GM18861 (cell line): Measurements from ENCODE around the gene ALG9.

Experiments
- ATAC-seq: cut with Tn5 transposase; IDR thresholded peaks from one replicate; pipeline ENCODE4 v1.9.1; 2021; ENCODE audit not compliant: unreplicated experiment

Gene ALG9

DNA sequence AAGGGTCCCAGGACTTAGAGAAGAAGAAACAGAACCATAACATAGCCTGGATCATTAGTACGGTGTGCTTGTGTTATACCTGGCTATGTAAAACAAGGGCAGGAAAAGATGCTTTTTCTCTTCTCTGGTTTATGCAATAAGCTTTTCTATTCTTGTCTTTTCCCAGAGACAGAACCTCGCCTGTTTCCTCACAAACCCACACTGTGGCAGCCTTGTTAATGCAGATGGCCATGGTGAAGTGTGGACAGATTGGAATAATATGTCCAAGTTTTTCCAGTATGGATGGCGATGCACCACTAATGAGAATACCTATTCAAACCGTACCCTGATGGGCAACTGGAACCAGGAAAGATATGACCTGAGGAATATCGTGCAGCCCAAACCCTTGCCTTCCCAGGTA lies 10.8 kb upstream of the ALG9 start:
- no peak for ATAC-seq

DNA sequence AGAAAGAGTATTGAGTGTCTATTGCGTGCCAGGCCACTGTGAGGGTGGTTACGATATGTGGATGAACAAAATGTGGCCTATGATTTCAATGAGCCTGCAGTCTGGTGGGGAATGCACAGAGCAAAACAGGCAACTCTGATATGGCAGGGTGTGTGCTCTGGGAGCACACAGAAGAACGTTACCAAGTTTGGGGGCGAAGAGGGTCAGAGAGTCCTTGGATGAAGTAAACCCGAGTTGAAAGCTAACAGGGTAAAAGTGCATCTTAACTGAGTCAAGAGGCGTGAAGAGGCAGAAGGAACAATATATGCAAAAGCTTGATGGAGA lies 8.2 kb upstream of the ALG9 start:
- ATAC-seq = no peak

DNA sequence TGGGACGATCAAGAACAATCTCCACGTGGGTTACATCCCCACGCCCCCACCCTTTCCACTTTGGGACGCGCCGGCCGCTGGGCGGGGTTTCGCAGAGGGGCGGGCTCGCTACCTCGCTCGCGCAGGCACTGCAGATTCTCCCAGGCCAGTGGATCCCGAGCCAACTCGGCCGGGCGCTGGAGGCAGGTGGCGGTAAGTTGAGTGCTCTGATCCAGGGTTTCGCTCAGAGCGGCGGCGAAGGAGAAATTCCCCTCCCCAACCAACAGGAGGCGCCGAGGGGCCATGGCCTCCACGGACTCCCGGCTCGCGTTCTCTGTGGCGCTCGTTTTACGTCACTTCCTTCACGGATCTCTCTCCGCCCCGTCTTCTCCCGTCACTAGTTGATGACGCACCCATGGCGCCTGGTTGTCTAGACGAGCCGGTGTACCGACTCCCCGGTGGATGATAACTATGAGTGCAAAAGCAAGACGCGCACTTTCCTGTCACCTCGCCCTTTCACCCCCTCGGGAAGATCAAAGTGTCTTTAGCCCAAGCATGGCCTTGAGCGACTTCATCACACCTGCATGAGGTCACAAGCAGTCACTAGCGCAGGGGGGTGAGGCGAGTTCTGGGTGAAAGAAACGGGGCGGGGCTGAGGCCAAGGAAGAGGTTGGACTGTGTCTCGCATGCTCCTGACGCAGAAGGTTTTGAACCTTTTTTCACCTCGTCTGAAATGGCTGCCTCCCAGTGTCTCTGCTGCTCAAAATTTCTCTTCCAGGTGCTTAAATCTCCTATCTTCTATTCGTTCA lies 7.7 kb upstream of the ALG9 start, which contains the start of the genes CFAP68 and FDXACB1:
TSS of gene CFAP68 (plus strand) at position 693 of the 788 bp plus-strand sequence. CDS start at position 713, 20 bp downstream.
TSS of gene FDXACB1 (minus strand) at position 317 of the 788 bp plus-strand sequence. CDS start at position 284, 33 bp downstream.
- ATAC-seq = peak; percentile 80

DNA sequence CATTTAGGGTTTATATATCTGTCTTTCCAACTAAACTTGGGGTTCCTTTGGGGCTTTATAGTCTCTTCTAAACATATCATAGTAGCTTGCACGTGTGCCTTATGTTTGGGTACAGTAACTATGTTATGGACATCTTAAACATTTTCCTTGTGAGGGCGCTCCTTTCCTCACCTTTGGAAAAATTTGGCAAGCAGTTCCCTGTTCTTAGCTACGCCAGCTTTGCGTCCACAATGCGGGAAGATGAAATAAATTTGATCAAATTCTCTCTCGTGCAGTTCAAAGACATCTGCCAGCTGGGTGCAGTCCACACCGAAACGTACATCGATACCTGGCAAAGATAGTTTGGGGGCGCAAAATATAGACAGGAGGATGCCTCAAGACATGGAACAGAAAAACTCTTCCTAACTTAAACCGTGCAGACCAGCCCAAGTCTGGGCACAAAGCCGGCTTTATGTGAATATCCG lies 7.0 kb upstream of the ALG9 start:
- peak; percentile 6 for ATAC-seq

DNA sequence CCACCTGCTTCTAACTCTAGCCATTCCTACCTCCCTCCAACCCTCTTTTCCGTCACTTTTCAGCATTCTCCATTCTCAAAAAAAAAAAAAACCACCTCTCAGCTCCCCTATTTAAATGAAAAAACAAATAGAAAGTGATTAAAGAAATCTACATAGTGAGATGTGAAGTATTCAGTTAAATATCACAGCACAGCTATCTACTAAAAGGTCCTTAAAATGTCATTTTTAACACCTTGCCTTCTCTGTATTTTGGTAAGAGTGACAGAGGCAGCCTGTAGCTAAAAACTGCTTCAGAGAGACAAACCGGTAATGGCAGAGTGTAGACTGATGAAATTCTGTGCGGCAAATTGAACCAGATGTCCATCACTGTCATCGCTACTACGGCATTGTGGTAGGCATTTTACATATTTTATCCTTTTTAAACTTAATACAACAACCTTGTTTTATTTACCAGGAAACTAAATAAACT lies 346 bp upstream of the ALG9 start:
- ATAC-seq = no peak

DNA sequence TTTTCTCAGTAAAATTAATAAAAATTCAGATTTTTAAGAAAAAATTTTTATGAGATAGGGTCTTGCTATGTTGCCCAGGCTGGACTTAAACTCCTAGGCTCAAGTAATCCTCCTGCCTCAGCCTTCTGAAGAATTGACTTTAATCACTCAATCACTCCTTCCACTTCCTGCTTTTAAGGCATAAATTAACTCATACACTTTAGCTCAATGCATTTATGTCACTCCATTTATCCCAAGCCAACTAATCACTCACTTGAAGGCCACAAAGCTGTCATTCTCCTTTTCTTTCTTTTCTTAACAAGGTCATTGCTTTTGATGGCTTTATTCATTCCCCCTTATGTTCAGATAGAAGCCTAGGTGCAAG lies 877 bp downstream of the ALG9 start:
- ATAC-seq = peak; percentile 13

DNA sequence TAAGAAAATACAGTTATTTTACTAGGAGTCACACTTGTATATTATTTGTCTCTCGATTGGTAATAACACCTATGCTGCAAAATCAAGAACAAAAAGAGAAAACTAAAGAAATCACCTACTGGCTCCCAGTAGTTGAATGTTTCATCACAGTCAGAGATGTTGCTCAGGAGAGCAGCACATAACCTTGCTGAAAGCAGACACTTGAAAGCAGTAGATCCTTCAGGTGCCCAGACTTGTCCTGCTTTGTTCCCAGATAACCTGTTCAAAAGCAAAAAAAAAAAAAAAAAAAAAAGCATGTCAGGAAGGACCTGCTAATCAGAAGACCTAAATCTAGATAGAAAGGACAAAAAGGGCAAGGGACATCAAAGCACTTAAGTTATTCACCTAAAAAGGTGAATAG lies 1.3 kb downstream of the ALG9 start:
- ATAC-seq = no peak

DNA sequence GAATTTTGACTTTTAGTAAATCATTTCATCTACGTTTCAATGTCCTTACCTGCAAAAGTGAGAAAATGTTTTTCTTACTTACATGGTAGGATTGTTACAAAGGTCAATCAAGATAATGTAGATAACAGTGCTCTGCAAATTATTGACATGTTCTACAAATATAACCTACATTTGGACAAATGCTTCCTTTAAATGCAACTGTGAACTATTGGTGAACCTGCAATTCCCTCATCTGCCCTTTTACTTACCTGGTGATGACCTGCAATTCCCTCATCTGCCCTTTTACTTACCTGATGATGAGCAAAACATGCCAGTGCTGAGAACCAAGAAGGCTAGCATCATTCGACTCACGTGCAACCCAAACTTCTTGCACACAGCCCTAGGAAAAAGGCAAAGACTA lies 11.1 kb downstream of the ALG9 start:
- no peak for ATAC-seq

DNA sequence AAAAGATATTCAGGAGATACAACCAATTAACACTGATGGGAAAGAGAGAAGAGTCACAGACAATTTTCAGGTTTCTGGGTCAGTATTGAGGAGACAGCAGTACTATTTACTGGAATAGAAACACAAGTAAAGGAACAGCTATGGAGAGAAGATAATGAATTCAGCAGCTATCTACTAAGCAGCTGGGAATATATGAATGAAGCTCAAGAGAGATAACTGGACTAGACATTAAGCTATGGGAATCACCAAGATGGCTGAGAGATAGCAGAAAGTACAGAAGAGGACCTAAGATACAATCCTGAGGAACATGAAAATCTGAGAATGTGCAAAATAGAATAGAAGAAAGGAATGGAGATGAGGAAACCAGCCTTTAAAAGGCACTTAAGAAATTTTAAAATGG lies 15.9 kb downstream of the ALG9 start:
- no peak for ATAC-seq

DNA sequence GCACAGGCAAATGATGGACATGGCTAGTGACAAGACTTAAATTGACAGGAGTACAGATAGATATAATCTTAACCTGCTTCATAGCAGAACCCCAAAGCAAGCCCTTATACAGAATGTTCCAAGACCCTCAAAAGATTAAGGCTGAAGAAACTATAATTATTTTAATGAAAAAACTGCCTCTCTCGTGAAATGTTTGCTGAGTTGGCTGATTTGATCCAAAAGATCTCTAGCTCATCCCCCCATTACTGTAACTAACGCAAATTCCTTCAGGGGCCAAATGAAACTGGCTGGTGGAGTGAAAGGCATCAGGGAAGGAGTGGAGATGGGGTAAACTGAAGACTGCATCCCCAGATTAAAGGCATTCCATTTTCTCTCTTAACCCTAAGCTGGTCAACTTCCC lies 19.3 kb downstream of the ALG9 start:
- ATAC-seq = no peak

DNA sequence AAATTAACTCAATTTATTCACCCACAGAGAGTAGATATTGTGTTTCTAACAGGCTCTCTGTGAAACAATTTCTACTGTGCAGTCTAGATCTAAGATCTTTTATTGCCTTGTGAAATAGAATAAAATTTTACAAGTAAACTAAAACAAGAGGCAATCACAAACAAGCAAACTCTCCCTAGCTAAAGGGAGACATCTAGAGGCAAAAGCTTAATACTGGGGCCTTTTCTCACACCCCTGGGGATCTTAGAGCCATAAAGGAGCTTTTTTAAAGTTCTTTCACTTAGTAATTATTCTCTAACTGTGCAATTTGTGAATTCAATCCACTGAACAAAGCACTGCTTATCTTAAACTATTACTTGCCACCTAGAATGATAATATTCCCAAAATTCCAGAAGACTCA lies 19.7 kb downstream of the ALG9 start:
- ATAC-seq = no peak

DNA sequence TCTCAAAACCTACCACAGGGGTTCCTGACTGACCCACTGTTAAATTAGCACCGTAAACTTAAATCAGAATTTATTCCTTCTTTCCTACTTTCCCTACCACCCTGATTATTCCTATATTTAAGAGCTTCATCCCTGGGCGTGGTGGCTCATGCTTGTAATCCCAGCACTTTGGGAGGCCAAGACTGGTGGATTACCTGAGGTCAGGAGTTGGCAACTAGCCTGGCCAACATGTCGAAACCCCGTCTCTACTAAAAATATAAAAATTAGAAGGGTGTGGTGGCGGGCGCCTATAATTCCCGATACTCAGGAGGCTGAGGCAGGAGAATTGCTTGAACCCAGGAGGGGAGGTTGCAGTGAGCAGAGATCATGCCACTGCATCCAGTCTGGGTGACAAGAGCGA lies 20.3 kb downstream of the ALG9 start:
- ATAC-seq = no peak

DNA sequence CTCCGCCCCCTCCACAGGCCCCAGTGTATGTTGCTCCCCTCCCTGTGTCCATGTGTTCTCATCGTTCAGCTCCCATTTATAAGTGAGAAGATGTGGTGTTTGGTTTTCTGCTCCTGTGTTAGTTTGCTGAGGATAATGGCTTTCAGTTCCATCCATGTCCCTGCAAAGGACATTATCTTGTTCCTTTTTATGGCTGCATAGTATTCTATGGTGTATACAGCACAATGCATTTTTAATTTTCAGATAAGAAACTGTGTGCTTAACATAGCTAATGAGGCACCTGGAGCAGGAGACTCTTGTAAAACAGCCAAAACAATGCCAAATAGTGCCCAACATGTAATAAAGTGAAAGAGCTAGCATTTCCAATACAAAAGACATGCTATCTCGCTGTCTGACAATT lies 21.8 kb downstream of the ALG9 start:
- no peak for ATAC-seq

DNA sequence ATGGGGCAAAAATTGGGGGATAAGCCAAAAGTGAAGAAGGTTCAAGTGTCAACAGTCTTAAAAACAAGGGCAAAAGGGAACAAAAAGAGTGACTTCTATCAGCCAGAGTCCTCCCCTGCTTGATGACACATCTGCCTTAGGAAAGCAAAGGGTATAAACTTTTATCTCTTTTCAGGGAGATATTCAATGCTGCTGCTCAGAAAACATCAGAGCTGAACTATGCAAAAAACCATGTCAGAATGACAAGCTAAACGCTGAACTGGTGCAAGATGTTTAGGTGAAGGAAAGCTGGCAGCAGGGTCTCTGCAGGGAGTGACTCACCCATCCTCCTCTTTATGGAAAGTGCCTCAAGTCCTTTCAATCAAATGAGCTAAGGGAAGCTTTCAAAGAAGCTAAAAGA lies 24.7 kb downstream of the ALG9 start:
- ATAC-seq = no peak

DNA sequence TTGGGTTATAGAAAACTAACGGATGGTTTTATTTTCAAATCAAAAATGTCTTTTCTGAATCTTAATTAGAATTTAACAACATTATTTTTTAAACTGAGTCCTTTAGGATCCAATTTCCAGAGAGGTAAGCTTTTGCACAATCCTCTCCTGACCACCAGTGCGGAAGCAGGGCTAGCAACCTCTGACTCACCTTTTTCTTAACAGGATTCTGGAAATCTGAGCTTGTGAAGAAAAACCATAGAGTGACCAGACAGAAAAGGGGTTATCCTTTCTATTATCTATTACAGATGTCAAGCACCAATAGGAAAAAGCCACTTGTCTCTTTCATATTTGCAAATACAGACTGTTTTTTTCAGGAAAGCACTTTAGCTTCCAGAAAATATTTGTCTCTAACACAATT lies 25.3 kb downstream of the ALG9 start:
- no peak for ATAC-seq

DNA sequence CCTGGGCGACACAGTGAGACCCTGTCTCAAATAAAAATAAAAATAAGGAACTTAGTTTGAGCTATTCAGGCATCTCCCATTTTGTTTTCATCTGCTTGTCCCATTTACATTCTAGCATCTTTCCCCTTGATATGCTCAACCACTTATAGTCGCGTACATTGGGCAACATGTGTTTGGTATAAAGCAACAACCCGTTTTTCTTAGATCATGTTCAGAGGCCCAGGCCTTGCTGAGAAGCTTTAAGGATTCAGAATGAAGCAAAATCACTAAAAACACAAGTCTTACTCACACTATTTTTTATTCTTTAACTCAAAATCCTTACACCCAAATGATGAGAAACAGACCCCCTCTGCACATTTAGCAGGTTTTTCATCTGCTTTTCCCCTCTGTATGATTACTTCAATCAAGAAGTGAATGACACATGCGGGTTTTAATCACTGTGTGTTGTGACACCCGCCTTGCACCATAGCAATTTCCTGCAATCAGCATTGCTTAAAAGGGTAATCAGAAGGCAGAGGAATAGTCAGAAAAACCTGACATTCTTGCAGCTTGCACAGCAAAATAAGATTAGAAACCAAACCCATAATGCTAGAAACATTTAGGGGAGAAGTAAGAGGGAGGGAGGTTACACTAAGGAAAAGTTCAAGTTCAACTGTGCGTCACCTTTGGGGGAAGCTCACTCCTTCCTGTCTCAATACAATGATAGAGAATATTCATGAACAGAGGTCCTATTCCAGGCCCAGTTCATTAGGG lies 25.9 kb downstream of the ALG9 start:
- no peak for ATAC-seq

DNA sequence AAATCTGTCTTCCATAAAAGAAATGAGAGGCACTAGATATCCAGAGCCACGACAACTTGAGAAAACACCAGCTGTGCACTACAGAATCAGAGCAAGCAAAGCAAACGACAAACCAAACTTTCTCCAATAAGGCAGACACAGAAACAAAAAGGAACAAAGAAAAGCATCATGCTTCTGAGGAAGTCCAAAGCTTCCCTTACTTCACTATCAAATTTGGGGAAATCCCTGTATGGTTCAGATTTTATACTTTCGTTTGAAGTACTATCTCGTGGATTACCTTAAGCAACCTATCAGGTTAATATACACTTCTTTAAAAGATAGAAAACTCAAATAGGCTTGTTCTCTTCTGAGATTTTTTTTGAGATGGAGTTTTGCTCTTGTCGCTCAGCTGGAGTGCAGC lies 27.7 kb downstream of the ALG9 start:
- no peak for ATAC-seq

DNA sequence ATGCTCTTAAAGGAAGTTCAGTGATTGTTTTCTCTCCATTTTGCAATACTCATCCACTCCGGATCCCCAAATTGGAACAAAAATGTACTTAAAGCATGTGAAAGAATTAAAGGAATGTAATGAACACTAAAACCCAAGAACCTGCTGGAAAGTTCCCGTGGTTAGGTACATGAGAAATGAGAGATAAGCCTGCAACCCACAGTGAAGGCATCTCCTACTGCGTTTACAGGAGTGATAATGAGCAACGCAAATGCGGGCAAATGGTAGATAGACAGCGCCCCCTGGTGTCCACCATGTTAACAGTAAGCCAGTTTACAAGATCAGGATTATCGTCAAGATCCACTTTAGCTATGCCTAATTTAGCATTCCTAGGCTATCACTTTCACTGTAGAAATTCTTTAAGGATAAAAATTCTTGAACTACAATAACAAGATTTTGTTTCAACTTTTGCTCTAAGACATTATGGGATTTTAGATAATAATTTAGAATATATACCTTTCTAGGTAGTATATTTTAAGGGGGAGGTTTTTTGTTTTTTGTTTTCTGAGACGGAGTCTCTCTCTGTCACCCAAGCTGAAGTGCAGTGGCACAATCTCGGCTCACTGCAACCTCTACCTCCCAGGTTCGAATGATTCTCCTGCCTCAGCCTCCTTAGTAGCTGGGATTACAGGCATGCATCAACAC lies 29.9 kb downstream of the ALG9 start:
- no peak for ATAC-seq

DNA sequence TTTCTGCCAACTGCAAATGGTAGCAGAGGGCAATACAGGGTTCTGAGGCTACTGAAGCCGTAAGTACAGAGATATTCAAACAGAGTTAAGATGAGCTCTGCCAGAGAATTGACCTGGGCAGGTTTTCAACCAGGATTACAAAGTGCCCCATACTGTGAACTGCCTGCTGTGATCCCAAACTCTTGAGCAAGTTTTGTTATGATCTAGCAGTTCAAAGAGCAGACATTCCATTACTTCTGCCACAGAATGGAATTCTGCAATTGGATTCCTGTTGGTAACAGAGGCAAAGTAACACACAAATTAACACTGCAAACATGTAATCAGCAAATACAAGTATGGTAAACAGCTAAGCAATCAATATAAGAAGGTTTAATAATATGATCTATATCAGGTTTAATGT lies 31.2 kb downstream of the ALG9 start:
- ATAC-seq = no peak

DNA sequence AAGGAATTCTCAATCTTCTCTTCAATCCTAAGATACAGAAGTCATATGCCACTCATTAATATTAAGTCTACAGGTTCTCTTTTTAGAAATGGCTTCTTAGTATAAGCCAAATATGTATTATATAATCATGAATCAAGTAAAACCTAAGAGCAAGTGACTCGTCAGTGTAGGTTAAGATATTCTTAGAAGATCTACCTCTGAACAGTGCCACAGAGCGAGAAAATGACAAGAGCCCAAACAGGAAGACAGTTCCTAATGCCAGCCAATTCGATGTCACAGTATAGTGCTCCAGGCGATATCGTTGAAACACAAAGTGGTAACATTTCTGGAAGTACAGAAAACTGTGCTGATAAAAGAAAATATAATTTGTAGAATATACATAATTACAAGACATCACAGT lies 33.3 kb downstream of the ALG9 start:
- no peak for ATAC-seq

DNA sequence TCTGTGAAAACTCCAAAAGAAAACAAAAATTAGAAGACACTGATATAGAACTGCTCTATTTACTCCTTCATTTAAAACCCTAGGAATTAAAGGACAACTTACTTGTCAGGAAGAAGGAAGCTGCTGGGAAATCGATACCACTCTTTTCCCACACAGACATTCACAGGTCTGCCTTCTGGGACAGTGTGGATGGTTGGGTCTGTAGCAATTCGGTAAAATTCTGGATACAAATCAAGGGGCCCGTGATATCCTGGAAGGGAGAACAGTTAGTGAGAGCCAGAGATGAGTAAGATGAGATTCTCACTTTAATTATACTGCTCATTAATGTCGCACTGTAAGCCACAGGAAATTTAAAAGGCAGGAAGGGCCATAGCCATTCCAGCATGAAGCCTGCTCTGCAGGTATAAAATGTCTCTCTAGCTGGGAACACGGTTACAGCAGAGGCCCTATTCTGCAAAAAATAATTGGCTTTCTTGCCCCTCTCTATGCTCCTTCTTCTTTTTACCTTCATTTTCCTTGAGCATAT lies 34.0 kb downstream of the ALG9 start:
- no peak for ATAC-seq

DNA sequence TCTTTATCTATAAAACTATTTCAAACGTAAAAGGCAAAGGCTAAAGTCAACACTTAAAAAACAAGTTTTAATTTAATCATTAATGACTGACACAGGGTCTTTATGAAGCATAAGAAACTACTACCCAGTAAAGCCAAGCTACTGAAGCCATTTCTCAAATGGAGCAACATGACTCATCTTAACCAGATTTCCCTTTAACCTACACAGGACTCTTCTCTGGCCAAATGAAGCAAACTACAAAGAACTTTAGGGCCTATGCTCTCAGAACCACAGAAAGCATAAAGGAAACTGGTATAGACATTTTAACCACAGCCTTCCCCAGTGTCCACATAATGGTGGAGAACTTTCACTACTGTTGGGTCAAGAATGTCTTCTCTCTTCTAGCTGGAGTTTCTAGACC lies 34.7 kb downstream of the ALG9 start:
- ATAC-seq = peak; percentile 82
